GM23338 (cell line): Measurements from ENCODE around the gene PPP1R3F. TPM values are rescaled to one million over a fixed set of nuclear protein-coding genes. Genes with fewer than 3 reads are reported as not detected.

ENCODE experiments used
- ATAC-seq: fragments of 200-7000 bp; cut with Tn5 transposase; 3 replicates; pipeline ENCODE4 v1.9.1; 2020
- DNase-seq: peaks from one replicate; pipeline ENCODE4 v3.0.0-alpha.2; 2015; ENCODE audit warnings: low spot score
- H2AFZ ChIP-seq: fragments of 200-600 bp; sonication (generic); 2 replicates; pipeline ENCODE4 v1.8.0; 2016; ENCODE audit warnings: antibody characterized with exemption, mild to moderate bottlenecking, moderate library complexity
- H3F3A ChIP-seq: fragments of 200-600 bp; sonication (generic); replicated peaks from 2 replicates; pipeline ENCODE4 v1.8.0; 2017; ENCODE audit warnings: antibody characterized with exemption, mixed run types, low read depth
- H3K27ac ChIP-seq: fragments of 200-600 bp; sonication (generic); 2 replicates; pipeline ENCODE4 v1.6.1; 2016; ENCODE audit warnings: low read depth
- H3K27me3 ChIP-seq: fragments of 200-600 bp; sonication (generic); 2 replicates; pipeline ENCODE4 v1.8.0; 2016; ENCODE audit warnings: mild to moderate bottlenecking, mixed run types, moderate library complexity; ENCODE audit not compliant: insufficient read depth
- H3K36me3 ChIP-seq: fragments of 200-600 bp; sonication (generic); 2 replicates; pipeline ENCODE4 v1.8.0; 2016; ENCODE audit warnings: mild to moderate bottlenecking; ENCODE audit not compliant: insufficient read depth
- H3K4me1 ChIP-seq: fragments of 200-600 bp; sonication (generic); 2 replicates; pipeline ENCODE4 v1.8.0; 2016; ENCODE audit warnings: mild to moderate bottlenecking, moderate library complexity; ENCODE audit not compliant: insufficient read depth
- H3K4me2 ChIP-seq: fragments of 200-600 bp; sonication (generic); 2 replicates; pipeline ENCODE4 v1.7.1; 2017; ENCODE audit warnings: mixed run types
- H3K4me3 ChIP-seq: fragments of 200-600 bp; sonication (generic); 2 replicates; pipeline ENCODE4 v1.6.1; 2016; ENCODE audit warnings: mixed run types
- H3K79me2 ChIP-seq: fragments of 200-600 bp; sonication (generic); replicated peaks from 2 replicates; pipeline ENCODE4 v1.8.0; 2017; ENCODE audit warnings: mild to moderate bottlenecking; ENCODE audit not compliant: insufficient read depth
- H3K9me2 ChIP-seq: fragments of 200-600 bp; sonication (generic); 2 replicates; pipeline ENCODE4 v1.8.0; 2017; ENCODE audit not compliant: insufficient read depth
- H4K20me1 ChIP-seq: fragments of 200-600 bp; sonication (generic); replicated peaks from 2 replicates; pipeline ENCODE4 v1.8.0; 2017; ENCODE audit warnings: mild to moderate bottlenecking; ENCODE audit not compliant: insufficient read depth
- H3K27ac Mint-ChIP-seq: 2 replicates; pipeline ENCODE4 v1.8.0; 2020; ENCODE audit warnings: inconsistent platforms, mild to moderate bottlenecking, moderate library complexity, mixed read lengths
- H3K27me3 Mint-ChIP-seq: 3 replicates; pipeline ENCODE4 v1.8.0; 2022; ENCODE audit warnings: low read depth, mild to moderate bottlenecking, moderate library complexity, mixed read lengths, inconsistent platforms; ENCODE audit not compliant: insufficient read depth, poor library complexity
- H3K36me3 Mint-ChIP-seq: 3 replicates; pipeline ENCODE4 v1.8.0; 2021; ENCODE audit warnings: low read depth, mild to moderate bottlenecking, inconsistent platforms, moderate library complexity, mixed read lengths
- H3K4me1 Mint-ChIP-seq: 3 replicates; pipeline ENCODE4 v1.8.0; 2020; ENCODE audit warnings: mild to moderate bottlenecking, inconsistent platforms, mixed read lengths
- H3K4me3 Mint-ChIP-seq: 3 replicates; pipeline ENCODE4 v1.8.0; 2021; ENCODE audit warnings: moderate library complexity, mild to moderate bottlenecking, inconsistent platforms, mixed read lengths
- H3K9me3 Mint-ChIP-seq: 3 replicates; pipeline ENCODE4 v1.8.0; 2020; ENCODE audit warnings: moderate library complexity, mild to moderate bottlenecking, inconsistent platforms, mixed read lengths
- CREB1 ChIP-seq: fragments of 250-450 bp; sonication (Bioruptor Pico); IDR thresholded peaks from 2 replicates; pipeline ENCODE4 v1.5.0; 2020; ENCODE audit warnings: low read depth, mild to moderate bottlenecking, moderate library complexity
- CTCF ChIP-seq, 2 experiments: fragments of 200-600 bp in 1 of 2; sonication (generic) in 1 of 2; conservative IDR thresholded peaks; 2 replicates each; pipeline versions ENCODE4 v1.5.1 to v1.6.1; 2016 to 2017; ENCODE audit warnings: antibody characterized with exemption in 2 of 2, low read depth in 2 of 2, mild to moderate bottlenecking in 2 of 2, moderate library complexity in 1 of 2
- EZH2phosphoT487 ChIP-seq: fragments of 200-600 bp; sonication (generic); IDR thresholded peaks from one replicate; pipeline ENCODE4 v1.8.1; 2018; ENCODE audit warnings: antibody characterized with exemption; ENCODE audit not compliant: unreplicated experiment
- JUNB ChIP-seq: IDR thresholded peaks from one replicate; pipeline ENCODE4 v1.6.1; 2016; ENCODE audit warnings: antibody characterized with exemption; ENCODE audit not compliant: unreplicated experiment
- NANOG ChIP-seq: IDR thresholded peaks from 2 replicates; pipeline ENCODE4 v1.6.1; 2016; ENCODE audit warnings: antibody characterized with exemption, borderline replicate concordance
- STAT1 ChIP-seq: IDR thresholded peaks from one replicate; pipeline ENCODE4 v1.6.1; 2016; ENCODE audit warnings: antibody characterized with exemption; ENCODE audit not compliant: unreplicated experiment
- ZNF114 ChIP-seq: fragments of 250-450 bp; sonication (Bioruptor Pico); IDR thresholded peaks from 2 replicates; pipeline ENCODE4 v1.5.0; 2020; ENCODE audit warnings: mild to moderate bottlenecking, moderate library complexity
- ZNF462 ChIP-seq: fragments of 250-450 bp; sonication (Bioruptor Pico); IDR thresholded peaks from 2 replicates; pipeline ENCODE4 v1.5.0; 2020; ENCODE audit warnings: mild to moderate bottlenecking, moderate library complexity
- polyA plus RNA-seq: library from polyadenylated mRNA; unstranded; fragments of >200 nt; fragmentation: Nextera tagmentation; extraction: Ambion mirVana; gene quantifications from 2 replicates; pipeline ENCODE4 v1.2.1, GENCODE V29; 2016
- total RNA-seq: library from RNA; depleted of rRNA; stranded (reverse); fragments of >200 nt; shearing (Covaris generic); gene quantifications from 2 replicates; pipeline ENCODE4 v1.2.3, GENCODE V29; 2014
- TF ChIP-seq, protein P1 (sequence below): IDR thresholded peaks from 2 replicates; pipeline ENCODE4 v1.6.1; 2016; ENCODE audit warnings: antibody characterized with exemption

Gene PPP1R3F
- total and polyA plus RNA-seq, 2 experiments from 2014 or later = 3.1 to 11.3 TPM

GRCh38 chrX:49271341-49271740, 1.7 kb downstream of the PPP1R3F start (continued):
- TF ChIP-seq EZH2phosphoT487 = no peak
- no peak for TF ChIP-seq JUNB
- no peak for TF ChIP-seq ZNF114 (CRISPR knock-in tag)
- TF ChIP-seq CTCF (conservative IDR thresholded peaks at IDR 0.05; ENCODE audit: low read depth in 2 of 2) = no peak

GRCh38 chrX:49272421-49272820, 2.8 kb downstream of the PPP1R3F start:
- Mint-ChIP-seq H3K4me1 (peaks cover 37% of the 10 kb centered on the region), H3K27me3 (peaks cover 12% of the 10 kb centered on the region), H3K4me3 (no peak overlapping the region), H3K36me3 (peaks cover 23% of the 10 kb centered on the region), H3K9me3 (no peaks in the 10 kb centered on the region; the same call in 2 of the 3 replicates), H3K27ac (no peak overlapping the region)
- DNase-seq (no peak), ATAC-seq (no peak)
- no peaks in the 10 kb centered on the region; the same call in 1 of the 2 replicates for H4K20me1 ChIP-seq
- peaks cover 3% of the 10 kb centered on the region; the same call in 1 of the 2 replicates for H3K4me1 ChIP-seq
- no peak overlapping the region for H2AFZ ChIP-seq
- no peaks in the 10 kb centered on the region for H3K36me3 ChIP-seq
- H3K27me3 ChIP-seq = no peaks in the 10 kb centered on the region
- no peaks in the 10 kb centered on the region for H3F3A ChIP-seq
- no peak overlapping the region for H3K27ac ChIP-seq
- no peak overlapping the region for H3K4me3 ChIP-seq
- 0 out of 2 replicates have a peak overlapping the region, but pooled peaks have one; percentile 43 for H3K4me2 ChIP-seq
- H3K79me2 ChIP-seq = peaks cover 29% of the 10 kb centered on the region
- no peak for TF ChIP-seq EZH2phosphoT487
- TF ChIP-seq CREB1 (CRISPR knock-in tag) = no peak
- TF ChIP-seq NANOG = no peak
- no peak for TF ChIP-seq ZNF462 (CRISPR knock-in tag)
- TF ChIP-seq STAT1 = no peak
- TF ChIP-seq JUNB = no peak
- TF ChIP-seq, protein P1, sequence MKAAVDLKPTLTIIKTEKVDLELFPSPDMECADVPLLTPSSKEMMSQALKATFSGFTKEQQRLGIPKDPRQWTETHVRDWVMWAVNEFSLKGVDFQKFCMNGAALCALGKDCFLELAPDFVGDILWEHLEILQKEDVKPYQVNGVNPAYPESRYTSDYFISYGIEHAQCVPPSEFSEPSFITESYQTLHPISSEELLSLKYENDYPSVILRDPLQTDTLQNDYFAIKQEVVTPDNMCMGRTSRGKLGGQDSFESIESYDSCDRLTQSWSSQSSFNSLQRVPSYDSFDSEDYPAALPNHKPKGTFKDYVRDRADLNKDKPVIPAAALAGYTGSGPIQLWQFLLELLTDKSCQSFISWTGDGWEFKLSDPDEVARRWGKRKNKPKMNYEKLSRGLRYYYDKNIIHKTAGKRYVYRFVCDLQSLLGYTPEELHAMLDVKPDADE = no peak
- no peaks in the 10 kb centered on the region for H3K9me2 ChIP-seq
